K562 (cell line): ENCODE results near the gene HJV. TPM values are rescaled to one million over a fixed set of nuclear protein-coding genes. Genes with fewer than 3 reads are reported as not detected.

Experiments
- FOXA1 ChIP-seq: fragments of 450-650 bp; IDR thresholded peaks from 2 replicates; pipeline ENCODE4 v1.6.1; 2016; ENCODE audit warnings: mild to moderate bottlenecking, borderline replicate concordance
- GABPA ChIP-seq: fragments of 200-800 bp; sonication (Bioruptor generic); conservative IDR thresholded peaks from 2 replicates; pipeline ENCODE4 v1.6.1; 2016; ENCODE audit warnings: low read depth, missing genetic modification characterization, missing compliant biosample characterization
- GTF2A2 ChIP-seq: IDR thresholded peaks from 2 replicates; pipeline ENCODE4 v1.6.1; 2016; ENCODE audit warnings: mild to moderate bottlenecking, missing genetic modification characterization, missing compliant biosample characterization
- HDAC2 ChIP-seq: fragments of 450-650 bp; IDR thresholded peaks from 2 replicates; pipeline ENCODE4 v1.6.1; 2016; ENCODE audit warnings: mild to moderate bottlenecking
- HINFP ChIP-seq: fragments of 450-650 bp; conservative IDR thresholded peaks from 2 replicates; pipeline ENCODE4 v1.6.1; 2016; ENCODE audit warnings: missing genetic modification characterization, low read depth, mild to moderate bottlenecking, control low read depth, missing compliant biosample characterization
- ILK ChIP-seq: fragments of 450-650 bp; IDR thresholded peaks from 2 replicates; pipeline ENCODE4 v1.6.1; 2016; ENCODE audit warnings: missing genetic modification characterization, low read depth, mild to moderate bottlenecking, missing compliant biosample characterization, moderate library complexity, borderline replicate concordance
- KAT7 ChIP-seq: sonication (generic); formaldehyde crosslinking; IDR thresholded peaks from 2 replicates; pipeline ENCODE4 v1.8.0; 2022; ENCODE audit warnings: missing genetic modification reagents, mild to moderate bottlenecking, borderline replicate concordance
- KLF13 ChIP-seq: fragments of 450-650 bp; IDR thresholded peaks from 2 replicates; pipeline ENCODE4 v1.6.1; 2016; ENCODE audit warnings: missing genetic modification characterization, low read depth, mild to moderate bottlenecking, missing compliant biosample characterization, moderate library complexity, borderline replicate concordance
- MAFG ChIP-seq: fragments of 450-650 bp; conservative IDR thresholded peaks from 2 replicates; pipeline ENCODE4 v1.6.1; 2016; ENCODE audit warnings: missing genetic modification characterization, missing compliant biosample characterization
- NCOR1 ChIP-seq: fragments of 450-650 bp; IDR thresholded peaks from 2 replicates; pipeline ENCODE4 v1.6.1; 2016; ENCODE audit warnings: mild to moderate bottlenecking, moderate library complexity
- NFYB ChIP-seq: IDR thresholded peaks from 2 replicates; pipeline ENCODE4 v1.6.1; 2011; ENCODE audit warnings: mild to moderate bottlenecking, moderate library complexity; ENCODE audit not compliant: insufficient read length; ENCODE audit errors: extremely low read depth
- PCBP1 ChIP-seq: fragments of 200-400 bp; formaldehyde crosslinking; IDR thresholded peaks from 2 replicates; pipeline ENCODE4 v1.6.1; 2018; ENCODE audit warnings: mild to moderate bottlenecking, low read depth, low read length; ENCODE audit not compliant: poor library complexity, severe bottlenecking
- PHB2 ChIP-seq: fragments of 450-650 bp; IDR thresholded peaks from 2 replicates; pipeline ENCODE4 v1.6.1; 2017; ENCODE audit warnings: low read depth
- POU5F1 ChIP-seq: fragments of 150-350 bp; IDR thresholded peaks from 2 replicates; pipeline ENCODE4 v1.6.1; 2014; ENCODE audit warnings: borderline replicate concordance, low read length, low read depth, mild to moderate bottlenecking; ENCODE audit not compliant: partially characterized antibody
- RBM22 ChIP-seq: fragments of 200-400 bp; formaldehyde crosslinking; IDR thresholded peaks from 2 replicates; pipeline ENCODE4 v1.6.1; 2018; ENCODE audit warnings: low read length, low read depth; ENCODE audit not compliant: poor library complexity, severe bottlenecking
- RFX1 ChIP-seq: fragments of 450-650 bp; IDR thresholded peaks from 2 replicates; pipeline ENCODE4 v1.6.1; 2016; ENCODE audit warnings: mild to moderate bottlenecking, moderate library complexity
- SREBF2 ChIP-seq: sonication (generic); formaldehyde crosslinking; IDR thresholded peaks from 2 replicates; pipeline ENCODE4 v1.4.0; 2020; ENCODE audit warnings: mild to moderate bottlenecking, missing genetic modification reagents
- SRSF1 ChIP-seq: fragments of 200-400 bp; formaldehyde crosslinking; IDR thresholded peaks from 2 replicates; pipeline ENCODE4 v1.6.1; 2017; ENCODE audit warnings: mild to moderate bottlenecking, low read depth, low read length, moderate library complexity
- TBP ChIP-seq: optimal IDR thresholded peaks from 2 replicates; pipeline ENCODE3; 2011; ENCODE audit warnings: low read depth, low read length, improper control_type of control experiment
- ZNF23 ChIP-seq: fragments of 250-450 bp; sonication (Bioruptor Pico); IDR thresholded peaks from 2 replicates; pipeline ENCODE4 v1.4.0; 2020; ENCODE audit warnings: mild to moderate bottlenecking
- ZNF444 ChIP-seq: fragments of 250-450 bp; sonication (Bioruptor Pico); IDR thresholded peaks from 2 replicates; pipeline ENCODE4 v1.4.0; 2020; ENCODE audit warnings: mild to moderate bottlenecking, moderate library complexity
- ZNF778 ChIP-seq: fragments of 450-650 bp; formaldehyde crosslinking; IDR thresholded peaks from 2 replicates; pipeline ENCODE4 v1.4.0; 2020; ENCODE audit warnings: mild to moderate bottlenecking, moderate library complexity
- ZNF785 ChIP-seq: fragments of 250-450 bp; sonication (Bioruptor Pico); IDR thresholded peaks from 2 replicates; pipeline ENCODE4 v1.4.0; 2020; ENCODE audit warnings: mild to moderate bottlenecking
- ZNF830 ChIP-seq: fragments of 250-450 bp; sonication (Bioruptor Pico); IDR thresholded peaks from 2 replicates; pipeline ENCODE4 v1.5.0; 2021; ENCODE audit warnings: mild to moderate bottlenecking
- polyA plus RNA-seq, 8 experiments: library from polyadenylated mRNA; depleted of rRNA in 4 of 8; stranded (reverse) in 5 of 8; unstranded in 3 of 8; fragments of >200 nt; fragmentation: Nextera tagmentation in 2 of 8; fragmentation: Illumina TruSeq in 1 of 8; extraction: Ambion mirVana in 2 of 8; extraction: Trizol in 1 of 8; gene quantifications; 2 replicates each; pipeline versions ENCODE4 v1.2.1 to v1.2.3, GENCODE V29; 2011 to 2014; ENCODE audit warnings: inconsistent platforms in 1 of 8, missing spikeins in 1 of 8
- total RNA-seq, 7 experiments: library from RNA; depleted of rRNA in 6 of 7; stranded (reverse); fragments of >200 nt in 6 of 7; fragmentation: Illumina TruSeq in 2 of 7; extraction: Trizol in 2 of 7; gene quantifications; 2 replicates each; pipeline versions ENCODE4 v1.2.1 to v1.2.3, GENCODE V29; 2011 to 2021; ENCODE audit warnings: low replicate concordance in 1 of 7
- TF ChIP-seq, protein P1 (sequence below): fragments of 250-450 bp; sonication (Bioruptor Pico); IDR thresholded peaks from 2 replicates; pipeline ENCODE4 v1.8.0; 2021; ENCODE audit warnings: moderate library complexity, mild to moderate bottlenecking, inconsistent platforms
- TF ChIP-seq, protein P2 (sequence below): conservative IDR thresholded peaks from 2 replicates; pipeline ENCODE4 v1.6.1; 2011; ENCODE audit warnings: low read depth, mild to moderate bottlenecking, low read length; ENCODE audit not compliant: control insufficient read depth

HJV gene
- total and polyA plus RNA-seq, 9 of the 15 experiments (the other 6 are each of a cell fraction or from before 2014, with no cell fraction given), result 1.0 to 6.6 (median 2.4) TPM

- TF ChIP-seq HDAC2, result no peak
- 0 out of 2 replicates have a peak, but pooled peaks have one; percentile 3 for TF ChIP-seq ZNF444 (CRISPR knock-in tag)
- TF ChIP-seq RBM22, result no peak
- no peak for TF ChIP-seq SRSF1
- no peak for TF ChIP-seq PCBP1
- TF ChIP-seq RFX1, result 0 out of 2 replicates have a peak, but pooled peaks have one; percentile 26
- no peak for TF ChIP-seq PHB2
- TF ChIP-seq KLF13 (tag), result no peak
- no peak for TF ChIP-seq ZNF830 (CRISPR knock-in tag)
- TF ChIP-seq GABPA (tag), result no peak
- no peak for TF ChIP-seq TBP
- TF ChIP-seq, protein P1, sequence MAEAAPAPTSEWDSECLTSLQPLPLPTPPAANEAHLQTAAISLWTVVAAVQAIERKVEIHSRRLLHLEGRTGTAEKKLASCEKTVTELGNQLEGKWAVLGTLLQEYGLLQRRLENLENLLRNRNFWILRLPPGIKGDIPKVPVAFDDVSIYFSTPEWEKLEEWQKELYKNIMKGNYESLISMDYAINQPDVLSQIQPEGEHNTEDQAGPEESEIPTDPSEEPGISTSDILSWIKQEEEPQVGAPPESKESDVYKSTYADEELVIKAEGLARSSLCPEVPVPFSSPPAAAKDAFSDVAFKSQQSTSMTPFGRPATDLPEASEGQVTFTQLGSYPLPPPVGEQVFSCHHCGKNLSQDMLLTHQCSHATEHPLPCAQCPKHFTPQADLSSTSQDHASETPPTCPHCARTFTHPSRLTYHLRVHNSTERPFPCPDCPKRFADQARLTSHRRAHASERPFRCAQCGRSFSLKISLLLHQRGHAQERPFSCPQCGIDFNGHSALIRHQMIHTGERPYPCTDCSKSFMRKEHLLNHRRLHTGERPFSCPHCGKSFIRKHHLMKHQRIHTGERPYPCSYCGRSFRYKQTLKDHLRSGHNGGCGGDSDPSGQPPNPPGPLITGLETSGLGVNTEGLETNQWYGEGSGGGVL (CRISPR knock-in tag), result no peak
- no peak for TF ChIP-seq ZNF778
- TF ChIP-seq ZNF785 (CRISPR knock-in tag), result no peak
- no peak for TF ChIP-seq GTF2A2
- no peak for TF ChIP-seq SREBF2 (CRISPR knock-in tag)
- no peak for TF ChIP-seq ILK
- TF ChIP-seq NCOR1, result no peak
- no peak for TF ChIP-seq MAFG (tag)
- no peak for TF ChIP-seq NFYB
- no peak for TF ChIP-seq FOXA1
- no peak for TF ChIP-seq HINFP
- 0 out of 2 replicates have a peak, but pooled peaks have one; percentile 31 for TF ChIP-seq KAT7
- TF ChIP-seq, protein P2, sequence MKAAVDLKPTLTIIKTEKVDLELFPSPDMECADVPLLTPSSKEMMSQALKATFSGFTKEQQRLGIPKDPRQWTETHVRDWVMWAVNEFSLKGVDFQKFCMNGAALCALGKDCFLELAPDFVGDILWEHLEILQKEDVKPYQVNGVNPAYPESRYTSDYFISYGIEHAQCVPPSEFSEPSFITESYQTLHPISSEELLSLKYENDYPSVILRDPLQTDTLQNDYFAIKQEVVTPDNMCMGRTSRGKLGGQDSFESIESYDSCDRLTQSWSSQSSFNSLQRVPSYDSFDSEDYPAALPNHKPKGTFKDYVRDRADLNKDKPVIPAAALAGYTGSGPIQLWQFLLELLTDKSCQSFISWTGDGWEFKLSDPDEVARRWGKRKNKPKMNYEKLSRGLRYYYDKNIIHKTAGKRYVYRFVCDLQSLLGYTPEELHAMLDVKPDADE, result peak; percentile 50; the same call in 1 of the 2 replicates
- no peak for TF ChIP-seq POU5F1
- TF ChIP-seq ZNF23, result no peak
Observed at GRCh38 chr1:145995964-145996432, 25.5 kb downstream of the HJV start (continued).
